K562 (cell line): Measurements from ENCODE around the gene NFATC1. TPM values are rescaled to one million over a fixed set of nuclear protein-coding genes. Genes with fewer than 3 reads are reported as not detected.

Experiments used
- ATAC-seq: fragments of 200-7000 bp; cut with Tn5 transposase; 3 replicates; pipeline ENCODE4 v1.9.1; 2020; ENCODE audit warnings: moderate library complexity
- BruUV-seq: library from RNA; stranded (reverse); fragments of 400-500 nt; replicated peaks from 2 replicates; lab custom pipeline; 2021; lab: Mats Ljungman, UMichigan
- CTCF ChIA-PET: fragments of 300-600 bp; formaldehyde crosslinking; extraction: SDS; loops from one replicate; lab custom pipeline; 2021; ENCODE audit warnings: low intra/inter-chr PET ratio; lab: Yijun Ruan, JAX
- POLR2A ChIA-PET: fragments of 300-600, 350-650 bp; sonication (Branson Sonifier 250); formaldehyde crosslinking; extraction: SDS; loops from one replicate; lab custom pipeline; 2021; ENCODE audit warnings: antibody characterized with exemption, inconsistent platforms; lab: Yijun Ruan, JAX
- DNase-seq, 4 experiments: peaks; one replicate each; pipeline versions ENCODE4 v3.0.0 to v3.0.0-alpha.2; 2011 to 2018; ENCODE audit warnings: low spot score in 3 of 4, mixed read lengths in 3 of 4; ENCODE audit errors: extremely low read depth in 1 of 4
- FAIRE-seq: peaks from 2 replicates; lab custom pipeline; 2011; peaks lifted over from hg19 to GRCh38; lab: Jason Lieb, UNC
- H2AFZ ChIP-seq: 2 replicates; pipeline ENCODE4 v1.6.0; 2011; ENCODE audit warnings: low read depth, low read length, control low read depth, inconsistent platforms
- H3K27ac ChIP-seq: fragments of 200-600 bp; 3 replicates; pipeline ENCODE4 v1.8.0; 2011; ENCODE audit warnings: low read depth, mild to moderate bottlenecking, control low read depth, inconsistent platforms, low read length, moderate library complexity, mixed read lengths; ENCODE audit errors: extremely low read depth
- H3K27me3 ChIP-seq, 2 experiments: fragments of 300-600 bp in 1 of 2; 2 replicates in 1 of 2; 3 replicates in 1 of 2; pipeline versions ENCODE4 v1.6.0 to v1.8.0; 2011; ENCODE audit warnings: inconsistent platforms in 2 of 2, low read length in 2 of 2, mild to moderate bottlenecking in 1 of 2, mixed read lengths in 1 of 2, moderate library complexity in 1 of 2; ENCODE audit not compliant: control insufficient read depth in 2 of 2, insufficient read depth in 2 of 2
- H3K36me3 ChIP-seq: fragments of 300-600 bp; 3 replicates; pipeline ENCODE4 v1.8.0; 2011; ENCODE audit warnings: mild to moderate bottlenecking, low read length, inconsistent platforms; ENCODE audit not compliant: control insufficient read depth, insufficient read depth
- H3K4me1 ChIP-seq, 2 experiments: fragments of 200-600 bp in 1 of 2; replicated peaks in 1 of 2; 2 replicates in 1 of 2; 3 replicates in 1 of 2; pipeline versions ENCODE4 v1.5.1 to v1.8.0; 2011; ENCODE audit warnings: inconsistent platforms in 2 of 2, low read length in 2 of 2, mild to moderate bottlenecking in 1 of 2, mixed read lengths in 1 of 2, moderate library complexity in 1 of 2; ENCODE audit not compliant: control insufficient read depth in 2 of 2, insufficient read depth in 2 of 2
- H3K4me2 ChIP-seq: 2 replicates; pipeline ENCODE4 v1.6.1; 2011; ENCODE audit warnings: low read length, control low read depth, inconsistent platforms, mixed read lengths; ENCODE audit not compliant: insufficient read depth
- H3K4me3 ChIP-seq: fragments of 200-600 bp; sonication (generic), shearing (Covaris generic); 2 replicates; pipeline ENCODE4 v1.5.1; 2016; ENCODE audit warnings: control low read depth, inconsistent platforms
- H3K79me2 ChIP-seq: fragments of 200-600 bp; 3 replicates; pipeline ENCODE4 v1.8.0; 2011; ENCODE audit warnings: low read length, inconsistent platforms; ENCODE audit not compliant: control insufficient read depth, insufficient read depth
- H3K9ac ChIP-seq, 2 experiments: 2 replicates each; pipeline versions ENCODE4 v1.6.0 to v1.6.1; 2011; ENCODE audit warnings: low read depth in 2 of 2, low read length in 2 of 2, control low read depth in 1 of 2, inconsistent platforms in 1 of 2, mild to moderate bottlenecking in 1 of 2, mixed read lengths in 1 of 2; ENCODE audit not compliant: insufficient read depth in 1 of 2
- H3K9me1 ChIP-seq: one replicate; pipeline ENCODE4 v1.6.0; 2011; ENCODE audit warnings: inconsistent platforms, mild to moderate bottlenecking, low read length, moderate library complexity; ENCODE audit not compliant: control insufficient read depth, insufficient read depth
- H3K9me3 ChIP-seq: replicated peaks from 2 replicates; pipeline ENCODE4 v1.5.1; 2011; ENCODE audit warnings: low read depth, low read length, inconsistent platforms; ENCODE audit not compliant: control insufficient read depth, insufficient read depth
- H4K20me1 ChIP-seq: replicated peaks from 2 replicates; pipeline ENCODE4 v1.6.1; 2011; ENCODE audit warnings: low read length, inconsistent platforms, mixed read lengths; ENCODE audit not compliant: control insufficient read depth, insufficient read depth
- HNRNPUL1 ChIP-seq: fragments of 200-400 bp; formaldehyde crosslinking; IDR thresholded peaks from 2 replicates; pipeline ENCODE4 v1.6.1; 2017; ENCODE audit warnings: low read length
- TEAD2 ChIP-seq: fragments of 450-650 bp; IDR thresholded peaks from 2 replicates; pipeline ENCODE4 v1.6.1; 2016; ENCODE audit warnings: missing genetic modification characterization, control low read depth, missing compliant biosample characterization
- WGBS: fragments of 100-300 bp; shearing (Covaris generic); methylation state at CpG from one replicate; pipeline ENCODE4 v1.1.6; 2016; ENCODE audit warnings: low coverage, mixed read lengths; ENCODE audit not compliant: insufficient coverage; ENCODE audit errors: missing lambda C conversion rate; 5-methylcytosine and 5-hydroxymethylcytosine counted together
- in situ Hi-C: fragments of 300-500 bp; cut with MboI; formaldehyde crosslinking; loops from 4 replicates; pipeline ENCODE4 v1.15.0; 2018; ENCODE audit warnings: inconsistent platforms, mixed read lengths
- intact Hi-C: fragments of 100-400 bp; cut with micrococcal nuclease; formaldehyde crosslinking; loops from 2 replicates; pipeline ENCODE4 v1.14.2; 2022
- polyA plus RNA-seq, 8 experiments: library from polyadenylated mRNA; depleted of rRNA in 4 of 8; stranded (reverse) in 5 of 8; unstranded in 3 of 8; fragments of >200 nt; fragmentation: Nextera tagmentation in 2 of 8; fragmentation: Illumina TruSeq in 1 of 8; extraction: Ambion mirVana in 2 of 8; extraction: Trizol in 1 of 8; gene quantifications; 2 replicates each; pipeline versions ENCODE4 v1.2.1 to v1.2.3, GENCODE V29; 2011 to 2014; ENCODE audit warnings: inconsistent platforms in 1 of 8, missing spikeins in 1 of 8
- total RNA-seq, 7 experiments: library from RNA; depleted of rRNA in 6 of 7; stranded (reverse); fragments of >200 nt in 6 of 7; fragmentation: Illumina TruSeq in 2 of 7; extraction: Trizol in 2 of 7; gene quantifications; 2 replicates each; pipeline versions ENCODE4 v1.2.1 to v1.2.3, GENCODE V29; 2011 to 2021; ENCODE audit warnings: low replicate concordance in 1 of 7
- TF ChIP-seq, protein P1 (sequence below), 2 experiments: fragments of 450-650 bp; IDR thresholded peaks; 2 replicates each; pipeline ENCODE4 v1.6.1; 2016; ENCODE audit warnings: mild to moderate bottlenecking in 2 of 2, borderline replicate concordance in 1 of 2, low read depth in 1 of 2, moderate library complexity in 1 of 2
- TF ChIP-seq, protein P2 (sequence below), 3 experiments: fragments of 200-800 bp in 1 of 3; fragments of 250-450 bp in 1 of 3; fragments of 450-650 bp in 1 of 3; sonication (Bioruptor Pico) in 1 of 3; sonication (Bioruptor generic) in 1 of 3; formaldehyde crosslinking in 1 of 3; IDR thresholded peaks; 2 replicates each; pipeline versions ENCODE4 v1.6.1 to v1.8.0; 2016 to 2022; ENCODE audit warnings: mild to moderate bottlenecking in 2 of 3, missing genetic modification characterization in 2 of 3, missing compliant biosample characterization in 1 of 3, moderate library complexity in 1 of 3
- TF ChIP-seq, protein P3 (sequence below): fragments of 450-650 bp; formaldehyde crosslinking; IDR thresholded peaks from 2 replicates; pipeline ENCODE4 v1.4.0; 2020; ENCODE audit warnings: mild to moderate bottlenecking

Gene NFATC1
- total and polyA plus RNA-seq, 9 of the 15 experiments (the other 6 are each of a cell fraction or from before 2014, with no cell fraction given), result 1.1 to 16.4 (median 2.5) TPM

DNA sequence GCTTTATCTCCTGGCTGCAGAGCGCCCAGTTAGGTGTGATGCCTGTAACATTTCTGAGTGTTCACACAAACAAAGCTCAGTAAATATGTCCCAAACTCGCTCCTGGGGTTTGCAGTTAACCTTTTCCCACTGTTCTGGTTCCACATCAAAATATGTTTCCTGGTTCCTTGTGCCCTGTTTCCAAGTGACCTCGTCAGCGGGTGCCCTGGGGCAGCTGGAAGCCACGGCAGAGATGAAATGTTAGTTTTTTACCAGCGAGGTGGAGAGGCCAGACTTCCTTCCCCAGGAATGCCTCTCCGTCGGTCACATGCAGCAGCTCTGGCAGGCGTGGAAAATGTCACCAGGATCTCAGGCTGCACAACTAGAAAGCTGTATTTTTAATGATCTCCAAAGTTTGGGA, 18.2 kb downstream of the NFATC1 start:
- ChIA-PET CTCF (no interaction called here), POLR2A (interaction anchor here (1.1 kb wide), 1 partner anchor 8 kb away, joined by 3 read pairs; no protein-coding TSS in a partner anchor)
- in situ Hi-C loops, result no loop called here
- Histone ChIP-seq H3K27ac (no peak overlapping the region), H3K9me3 (no peaks in the 10 kb centered on the region), H3K4me1 (peaks cover 8 to 21% of the 10 kb centered on the region in 2 experiments; a peak in 4 of 5 replicates), H4K20me1 (no peaks in the 10 kb centered on the region; the same call in 1 of the 2 replicates), H3K9me1 (no peaks in the 10 kb centered on the region), H3K4me2 (no peak overlapping the region), H2AFZ (no peak overlapping the region), H3K9ac (no peak overlapping the region), H3K27me3 (no peaks in the 10 kb centered on the region), H3K4me3 (no peak overlapping the region), H3K79me2 (peaks cover 12% of the 10 kb centered on the region; the same call in 2 of the 3 replicates), H3K36me3 (peaks cover 9% of the 10 kb centered on the region; the same call in 2 of the 3 replicates)
- no peak for FAIRE-seq
- intact Hi-C loops, result no loop called here
- BruUV-seq, result no TSS peak
- ATAC-seq, result no peak
- DNase-seq, result no peak
- WGBS, result 87% methylated on average over 8 of the region's 9 CpGs
- TF ChIP-seq, protein P1, sequence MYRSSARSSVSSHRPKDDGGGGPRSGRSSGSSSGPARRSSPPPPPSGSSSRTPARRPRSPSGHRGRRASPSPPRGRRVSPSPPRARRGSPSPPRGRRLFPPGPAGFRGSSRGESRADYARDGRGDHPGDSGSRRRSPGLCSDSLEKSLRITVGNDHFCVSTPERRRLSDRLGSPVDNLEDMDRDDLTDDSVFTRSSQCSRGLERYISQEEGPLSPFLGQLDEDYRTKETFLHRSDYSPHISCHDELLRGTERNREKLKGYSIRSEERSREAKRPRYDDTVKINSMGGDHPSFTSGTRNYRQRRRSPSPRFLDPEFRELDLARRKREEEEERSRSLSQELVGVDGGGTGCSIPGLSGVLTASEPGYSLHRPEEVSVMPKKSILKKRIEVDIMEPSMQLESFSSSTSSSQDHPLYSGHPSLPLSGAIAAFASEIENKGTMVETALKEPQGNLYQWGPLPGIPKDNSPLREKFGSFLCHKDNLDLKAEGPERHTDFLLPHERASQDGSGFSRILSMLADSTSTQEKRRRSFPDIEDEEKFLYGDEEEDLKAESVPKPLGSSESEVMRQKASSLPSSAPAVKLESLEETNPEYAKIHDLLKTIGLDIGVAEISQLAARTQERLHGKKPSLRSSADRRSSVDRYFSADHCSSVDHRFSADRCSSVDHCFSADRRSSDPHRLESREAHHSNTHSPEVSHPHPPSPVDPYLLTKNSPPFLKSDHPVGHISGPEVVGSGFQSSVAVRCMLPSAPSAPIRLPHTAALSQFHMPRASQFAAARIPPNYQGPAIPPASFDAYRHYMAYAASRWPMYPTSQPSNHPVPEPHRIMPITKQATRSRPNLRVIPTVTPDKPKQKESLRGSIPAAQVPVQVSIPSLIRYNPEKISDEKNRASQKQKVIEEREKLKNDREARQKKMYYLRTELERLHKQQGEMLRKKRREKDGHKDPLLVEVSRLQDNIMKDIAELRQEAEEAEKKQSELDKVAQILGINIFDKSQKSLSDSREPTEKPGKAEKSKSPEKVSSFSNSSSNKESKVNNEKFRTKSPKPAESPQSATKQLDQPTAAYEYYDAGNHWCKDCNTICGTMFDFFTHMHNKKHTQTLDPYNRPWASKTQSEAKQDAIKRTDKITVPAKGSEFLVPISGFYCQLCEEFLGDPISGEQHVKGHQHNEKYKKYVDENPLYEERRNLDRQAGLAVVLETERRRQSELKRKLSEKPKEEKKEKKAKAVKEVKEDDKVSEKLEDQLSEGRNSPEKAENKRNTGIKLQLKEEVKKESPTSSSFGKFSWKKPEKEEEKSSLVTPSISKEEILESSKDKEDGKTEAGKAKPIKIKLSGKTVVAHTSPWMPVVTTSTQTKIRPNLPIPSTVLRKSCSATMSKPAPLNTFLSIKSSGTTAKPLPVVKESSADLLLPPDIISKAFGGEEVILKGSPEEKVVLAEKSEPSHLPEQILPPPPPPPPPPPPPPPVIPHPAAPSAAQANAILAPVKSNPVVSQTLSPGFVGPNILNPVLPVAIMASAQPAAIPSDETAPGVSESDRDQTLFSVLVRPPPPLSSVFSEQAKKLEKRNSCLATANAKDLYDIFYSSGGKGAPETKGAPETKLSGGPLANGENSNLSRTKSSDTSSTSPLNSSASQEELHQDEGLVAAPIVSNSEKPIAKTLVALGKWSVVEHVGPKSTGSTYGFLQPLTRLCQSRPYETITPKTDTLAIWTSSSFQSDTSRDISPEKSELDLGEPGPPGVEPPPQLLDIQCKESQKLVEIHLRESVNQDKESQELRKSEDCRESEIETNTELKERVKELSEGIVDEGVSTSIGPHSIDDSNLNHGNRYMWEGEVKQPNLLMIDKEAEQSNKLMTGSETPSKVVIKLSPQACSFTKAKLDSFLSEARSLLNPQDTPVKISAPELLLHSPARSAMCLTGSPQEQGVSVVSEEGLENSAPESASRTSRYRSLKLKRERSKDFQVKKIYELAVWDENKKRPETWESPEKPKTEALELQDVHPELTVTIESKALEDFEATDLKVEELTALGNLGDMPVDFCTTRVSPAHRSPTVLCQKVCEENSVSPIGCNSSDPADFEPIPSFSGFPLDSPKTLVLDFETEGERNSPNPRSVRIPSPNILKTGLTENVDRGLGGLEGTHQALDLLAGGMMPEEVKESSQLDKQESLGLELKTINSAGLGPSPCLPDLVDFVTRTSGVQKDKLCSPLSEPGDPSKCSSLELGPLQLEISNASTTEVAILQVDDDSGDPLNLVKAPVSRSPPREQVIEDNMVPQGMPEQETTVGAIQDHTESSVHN (IDR thresholded peaks at IDR 0.05; ENCODE audit: borderline replicate concordance in 1 of 2, low read depth in 1 of 2), result no peak
- TF ChIP-seq TEAD2 (tag) (no peak), HNRNPUL1 (no peak)
- TF ChIP-seq, protein P2, sequence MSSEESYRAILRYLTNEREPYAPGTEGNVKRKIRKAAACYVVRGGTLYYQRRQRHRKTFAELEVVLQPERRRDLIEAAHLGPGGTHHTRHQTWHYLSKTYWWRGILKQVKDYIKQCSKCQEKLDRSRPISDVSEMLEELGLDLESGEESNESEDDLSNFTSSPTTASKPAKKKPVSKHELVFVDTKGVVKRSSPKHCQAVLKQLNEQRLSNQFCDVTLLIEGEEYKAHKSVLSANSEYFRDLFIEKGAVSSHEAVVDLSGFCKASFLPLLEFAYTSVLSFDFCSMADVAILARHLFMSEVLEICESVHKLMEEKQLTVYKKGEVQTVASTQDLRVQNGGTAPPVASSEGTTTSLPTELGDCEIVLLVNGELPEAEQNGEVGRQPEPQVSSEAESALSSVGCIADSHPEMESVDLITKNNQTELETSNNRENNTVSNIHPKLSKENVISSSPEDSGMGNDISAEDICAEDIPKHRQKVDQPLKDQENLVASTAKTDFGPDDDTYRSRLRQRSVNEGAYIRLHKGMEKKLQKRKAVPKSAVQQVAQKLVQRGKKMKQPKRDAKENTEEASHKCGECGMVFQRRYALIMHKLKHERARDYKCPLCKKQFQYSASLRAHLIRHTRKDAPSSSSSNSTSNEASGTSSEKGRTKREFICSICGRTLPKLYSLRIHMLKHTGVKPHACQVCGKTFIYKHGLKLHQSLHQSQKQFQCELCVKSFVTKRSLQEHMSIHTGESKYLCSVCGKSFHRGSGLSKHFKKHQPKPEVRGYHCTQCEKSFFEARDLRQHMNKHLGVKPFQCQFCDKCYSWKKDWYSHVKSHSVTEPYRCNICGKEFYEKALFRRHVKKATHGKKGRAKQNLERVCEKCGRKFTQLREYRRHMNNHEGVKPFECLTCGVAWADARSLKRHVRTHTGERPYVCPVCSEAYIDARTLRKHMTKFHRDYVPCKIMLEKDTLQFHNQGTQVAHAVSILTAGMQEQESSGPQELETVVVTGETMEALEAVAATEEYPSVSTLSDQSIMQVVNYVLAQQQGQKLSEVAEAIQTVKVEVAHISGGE (CRISPR knock-in tag; IDR thresholded peaks at IDR 0.05), result no peak
- TF ChIP-seq, protein P3, sequence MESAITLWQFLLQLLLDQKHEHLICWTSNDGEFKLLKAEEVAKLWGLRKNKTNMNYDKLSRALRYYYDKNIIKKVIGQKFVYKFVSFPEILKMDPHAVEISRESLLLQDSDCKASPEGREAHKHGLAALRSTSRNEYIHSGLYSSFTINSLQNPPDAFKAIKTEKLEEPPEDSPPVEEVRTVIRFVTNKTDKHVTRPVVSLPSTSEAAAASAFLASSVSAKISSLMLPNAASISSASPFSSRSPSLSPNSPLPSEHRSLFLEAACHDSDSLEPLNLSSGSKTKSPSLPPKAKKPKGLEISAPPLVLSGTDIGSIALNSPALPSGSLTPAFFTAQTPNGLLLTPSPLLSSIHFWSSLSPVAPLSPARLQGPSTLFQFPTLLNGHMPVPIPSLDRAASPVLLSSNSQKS (CRISPR knock-in tag), result no peak
